Activated naive CD8-positive, alpha-beta T cell treated with anti-CD3 and anti-CD28 coated beads for 36 hours (primary cell): ENCODE results near the gene KLF6. TPM values are rescaled to one million over a fixed set of nuclear protein-coding genes. Genes with fewer than 3 reads are reported as not detected.
A peak's percentile ranks its signal among the peaks of the same experiment; 100 is the strongest.

Experiments used
- DNase-seq: peaks from one replicate; pipeline ENCODE4 v3.0.0; 2021
- H3K27ac Mint-ChIP-seq: one replicate; pipeline ENCODE4 v1.8.0; 2022; ENCODE audit warnings: mild to moderate bottlenecking, moderate library complexity, mixed read lengths
- H3K27me3 Mint-ChIP-seq: one replicate; pipeline ENCODE4 v1.8.0; 2022; ENCODE audit warnings: mild to moderate bottlenecking, mixed read lengths
- H3K36me3 Mint-ChIP-seq: one replicate; pipeline ENCODE4 v1.8.0; 2021; ENCODE audit warnings: mild to moderate bottlenecking, mixed read lengths
- H3K4me1 Mint-ChIP-seq: one replicate; pipeline ENCODE4 v1.8.0; 2021; ENCODE audit warnings: mixed read lengths
- H3K4me3 Mint-ChIP-seq: one replicate; pipeline ENCODE4 v1.8.0; 2022; ENCODE audit warnings: mild to moderate bottlenecking, moderate library complexity, mixed read lengths
- H3K9me3 Mint-ChIP-seq: one replicate; pipeline ENCODE4 v1.8.0; 2022; ENCODE audit warnings: mixed read lengths
- total RNA-seq, 2 experiments: library from RNA; stranded (reverse); gene quantifications; one replicate each; pipeline ENCODE4 v1.2.3, GENCODE V29; 2021

The KLF6 gene
- total RNA-seq, 2 experiments from 2014 or later = 117 to 125 TPM

DNA sequence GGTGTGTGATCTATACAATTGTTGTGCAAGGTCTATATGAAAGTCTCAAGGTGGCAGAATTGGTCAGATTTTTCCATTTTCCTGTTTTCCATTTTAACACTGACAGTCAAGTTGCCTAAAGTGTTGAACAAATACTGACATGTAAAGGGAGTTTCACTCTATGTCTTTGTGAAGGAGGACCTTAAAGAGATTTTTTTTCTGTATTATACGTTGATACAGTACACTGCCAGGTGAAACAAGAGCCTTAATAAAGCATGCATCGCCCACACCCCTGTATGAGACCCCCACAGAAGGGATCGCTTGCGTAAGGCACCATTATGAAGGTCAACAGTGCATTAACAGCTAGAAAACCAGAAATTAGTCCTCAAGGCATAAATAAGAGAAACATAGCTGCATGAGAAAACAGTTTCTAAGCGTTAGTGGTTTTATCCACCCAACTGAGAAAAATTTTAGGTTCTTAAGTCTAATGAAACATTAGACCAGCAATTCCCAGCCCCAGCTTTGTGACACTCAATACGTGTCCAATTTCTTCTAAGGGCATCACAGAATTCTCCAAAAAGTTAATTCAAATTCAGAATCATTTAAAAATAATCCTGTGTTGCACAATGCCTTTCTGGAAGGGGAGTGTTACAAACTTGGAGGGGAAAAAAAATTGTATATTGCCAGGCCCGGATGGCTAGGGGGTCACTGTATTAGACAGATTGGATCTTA is 6.9 kb downstream of the KLF6 start:
- no peak for DNase-seq
- Mint-ChIP-seq H3K4me1 (peaks cover 73% of the 10 kb centered on the region), H3K9me3 (no peaks in the 10 kb centered on the region)

DNA sequence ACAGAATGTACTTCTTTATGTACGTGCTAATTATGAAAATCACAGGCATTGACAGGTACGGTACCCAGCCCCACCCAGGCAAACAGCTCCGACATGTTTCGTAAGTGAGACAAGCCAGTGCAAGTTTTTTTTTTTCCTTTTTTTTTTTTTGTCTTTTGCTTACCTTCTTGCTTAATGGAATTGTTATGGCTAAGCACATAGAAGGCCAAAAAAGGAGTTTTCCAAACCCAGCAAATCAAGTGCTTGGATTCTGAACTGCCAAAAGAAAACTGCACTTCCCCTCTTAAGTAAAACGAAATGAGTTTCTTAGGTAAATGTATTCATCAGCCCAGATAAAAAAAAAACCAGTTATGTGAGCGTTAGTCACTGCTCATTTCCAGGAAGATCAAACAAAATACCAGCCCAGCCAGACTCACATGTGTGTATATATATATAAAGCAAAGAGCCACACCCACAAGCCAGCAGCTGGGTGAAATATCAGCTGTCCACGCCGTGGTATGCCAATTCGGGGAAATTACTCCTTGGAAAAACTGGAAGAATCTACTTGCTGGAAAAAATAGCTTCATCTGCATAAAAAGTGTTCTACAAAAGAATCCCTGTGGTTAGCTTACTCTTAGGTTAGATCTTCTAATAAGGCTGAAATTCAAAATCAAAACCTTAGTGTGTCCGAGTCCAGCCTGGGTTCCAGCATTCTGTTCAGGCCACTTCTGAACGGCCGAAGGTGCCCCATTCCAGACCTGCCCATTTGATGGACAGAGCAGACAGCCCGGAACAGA is 8.0 kb downstream of the KLF6 start:
- Mint-ChIP-seq H3K4me1 (peaks cover 67% of the 10 kb centered on the region), H3K27ac (peak overlapping the region; percentile 90), H3K9me3 (no peaks in the 10 kb centered on the region), H3K27me3 (no peaks in the 10 kb centered on the region), H3K4me3 (peak overlapping the region; percentile 50), H3K36me3 (peaks cover 67% of the 10 kb centered on the region)
- DNase-seq = peak; percentile 43

More for the DNA sequence above, 6.9 kb downstream of the KLF6 start:
- peak overlapping the region; percentile 95 for H3K4me3 Mint-ChIP-seq
- no peaks in the 10 kb centered on the region for H3K27me3 Mint-ChIP-seq
- peaks cover 78% of the 10 kb centered on the region for H3K36me3 Mint-ChIP-seq
- peak overlapping the region; percentile 78 for H3K27ac Mint-ChIP-seq

GRCh38 chr10:3775696-3776551 is 9.1 kb downstream of the KLF6 start:
- no peaks in the 10 kb centered on the region for H3K27me3 Mint-ChIP-seq
- peak overlapping the region; percentile 73 for H3K27ac Mint-ChIP-seq
- H3K9me3 Mint-ChIP-seq = no peaks in the 10 kb centered on the region
- H3K4me1 Mint-ChIP-seq = peaks cover 57% of the 10 kb centered on the region
- peak overlapping the region; percentile 2 for H3K4me3 Mint-ChIP-seq
- H3K36me3 Mint-ChIP-seq = peaks cover 56% of the 10 kb centered on the region
- DNase-seq = no peak

DNA sequence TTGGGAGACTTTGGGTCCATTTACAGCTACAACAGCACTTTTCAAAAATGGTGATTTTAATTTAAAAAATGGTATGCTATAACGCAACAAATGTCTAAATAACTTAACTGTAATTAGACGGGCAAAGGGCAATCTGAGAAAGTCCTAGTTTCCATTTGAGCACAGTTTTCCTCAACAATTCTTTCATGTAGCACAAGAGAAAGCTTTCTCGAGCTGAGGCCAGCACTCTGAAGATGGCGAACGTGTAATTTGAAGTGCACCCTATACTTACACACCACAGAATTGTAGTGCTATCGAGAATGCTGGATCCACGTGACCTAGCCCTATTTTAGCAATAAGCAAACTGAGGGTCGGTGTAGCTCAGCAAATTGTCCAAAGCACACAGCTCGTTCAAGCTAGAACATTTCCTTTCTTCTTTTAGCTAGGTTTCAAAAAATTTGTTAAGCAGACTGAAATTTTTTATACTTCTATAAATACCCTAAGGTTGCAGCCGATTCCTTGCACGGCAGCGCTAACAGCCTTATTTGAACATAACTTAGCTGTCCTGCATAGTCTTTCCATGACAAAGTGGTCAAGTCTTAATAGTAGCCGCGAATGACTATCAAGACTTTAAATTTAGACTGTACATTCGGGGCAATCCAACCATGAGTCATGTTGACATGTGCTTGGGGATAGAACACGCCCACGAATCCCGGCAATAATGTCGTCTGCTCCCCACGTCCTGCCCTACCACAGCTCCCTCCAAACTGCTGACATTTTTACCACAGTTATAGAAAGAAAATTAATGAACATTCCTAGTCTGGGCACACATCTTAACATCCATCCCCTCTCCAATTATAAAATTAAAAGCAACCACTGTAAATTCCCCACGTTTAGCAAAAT is 10.0 kb downstream of the KLF6 start:
- no peak for DNase-seq
- peak overlapping the region; percentile 73 for H3K27ac Mint-ChIP-seq
- H3K9me3 Mint-ChIP-seq = no peaks in the 10 kb centered on the region
- no peaks in the 10 kb centered on the region for H3K27me3 Mint-ChIP-seq
- peak overlapping the region; percentile 2 for H3K4me3 Mint-ChIP-seq
- peaks cover 50% of the 10 kb centered on the region for H3K4me1 Mint-ChIP-seq
- peaks cover 47% of the 10 kb centered on the region for H3K36me3 Mint-ChIP-seq

DNA sequence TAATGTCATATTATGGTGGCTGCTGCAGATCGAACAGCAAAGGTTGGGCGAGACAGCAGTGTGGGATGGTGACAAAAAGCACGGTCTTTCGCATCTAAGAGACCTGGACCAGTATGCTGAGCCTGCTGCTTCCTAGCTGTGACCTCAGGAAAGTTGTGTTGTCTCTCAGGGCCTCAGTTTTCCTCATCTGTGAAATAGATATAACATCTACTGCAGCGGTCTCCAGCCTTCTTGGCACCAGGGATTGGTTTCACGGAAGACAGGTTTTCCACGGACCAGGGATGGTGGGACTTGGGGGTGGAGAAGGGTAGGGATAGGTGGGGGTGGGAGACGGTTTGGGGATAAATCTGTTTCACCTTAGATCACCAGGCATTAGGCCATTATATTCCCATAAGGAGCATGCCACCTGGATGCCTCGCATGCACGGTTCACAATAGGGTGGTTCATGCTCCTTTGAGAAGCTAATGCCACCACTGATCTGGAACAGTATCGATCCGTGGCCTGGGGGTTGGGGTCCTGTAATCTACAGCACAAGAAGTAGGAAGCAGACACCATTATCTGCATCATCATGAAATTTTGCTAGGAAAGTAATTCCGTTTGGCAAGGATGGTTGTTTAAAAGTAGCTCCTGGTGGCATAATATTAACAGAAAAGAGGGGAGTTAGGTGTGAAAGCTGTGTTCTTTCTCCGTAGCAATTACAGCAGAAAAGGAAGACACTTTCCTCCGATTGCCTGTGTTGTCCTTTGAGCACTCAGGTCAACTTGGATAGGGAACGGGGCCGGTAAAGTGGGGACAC is 10.8 kb downstream of the KLF6 start:
- H3K36me3 Mint-ChIP-seq = peaks cover 39% of the 10 kb centered on the region
- H3K4me1 Mint-ChIP-seq = peaks cover 42% of the 10 kb centered on the region
- H3K27me3 Mint-ChIP-seq = no peaks in the 10 kb centered on the region
- no peak for DNase-seq
- no peak overlapping the region for H3K4me3 Mint-ChIP-seq
- H3K27ac Mint-ChIP-seq = peak overlapping the region; percentile 46
- no peaks in the 10 kb centered on the region for H3K9me3 Mint-ChIP-seq

DNA sequence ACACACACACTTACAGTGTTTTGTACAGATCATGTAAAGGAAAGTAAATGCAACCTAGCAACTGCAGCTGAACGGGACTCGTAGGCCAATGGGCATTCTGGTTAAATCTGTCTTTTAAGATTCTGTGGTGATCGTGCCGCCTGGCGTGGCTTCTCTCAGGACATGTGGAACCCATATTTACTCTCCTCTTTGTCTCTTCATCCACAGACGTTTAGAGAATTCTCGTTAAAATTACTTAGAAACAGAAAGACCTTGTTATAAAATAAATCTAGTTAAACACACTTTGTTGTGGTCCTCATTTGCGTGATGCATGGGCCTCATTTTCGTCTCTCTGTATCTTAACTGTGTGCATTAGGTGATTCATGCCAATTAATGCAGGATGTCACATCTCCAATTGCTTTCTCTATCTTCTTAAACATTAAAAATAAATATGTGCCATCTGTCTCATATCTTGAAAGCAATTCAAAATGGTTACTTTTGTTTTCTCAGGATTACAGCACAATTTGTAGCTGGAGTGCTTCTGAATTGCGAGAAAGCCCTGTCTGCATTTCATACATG is 11.5 kb downstream of the KLF6 start:
- Mint-ChIP-seq H3K9me3 (no peaks in the 10 kb centered on the region), H3K27me3 (no peaks in the 10 kb centered on the region), H3K4me3 (no peak overlapping the region), H3K36me3 (peaks cover 32% of the 10 kb centered on the region), H3K4me1 (peaks cover 36% of the 10 kb centered on the region), H3K27ac (no peak overlapping the region)
- DNase-seq = no peak

GRCh38 chr10:3772361-3773171 is 12.4 kb downstream of the KLF6 start:
- Mint-ChIP-seq H3K27ac (no peak overlapping the region), H3K4me1 (peaks cover 26% of the 10 kb centered on the region), H3K36me3 (peaks cover 24% of the 10 kb centered on the region), H3K9me3 (no peaks in the 10 kb centered on the region), H3K27me3 (no peaks in the 10 kb centered on the region), H3K4me3 (no peak overlapping the region)
- no peak for DNase-seq

DNA sequence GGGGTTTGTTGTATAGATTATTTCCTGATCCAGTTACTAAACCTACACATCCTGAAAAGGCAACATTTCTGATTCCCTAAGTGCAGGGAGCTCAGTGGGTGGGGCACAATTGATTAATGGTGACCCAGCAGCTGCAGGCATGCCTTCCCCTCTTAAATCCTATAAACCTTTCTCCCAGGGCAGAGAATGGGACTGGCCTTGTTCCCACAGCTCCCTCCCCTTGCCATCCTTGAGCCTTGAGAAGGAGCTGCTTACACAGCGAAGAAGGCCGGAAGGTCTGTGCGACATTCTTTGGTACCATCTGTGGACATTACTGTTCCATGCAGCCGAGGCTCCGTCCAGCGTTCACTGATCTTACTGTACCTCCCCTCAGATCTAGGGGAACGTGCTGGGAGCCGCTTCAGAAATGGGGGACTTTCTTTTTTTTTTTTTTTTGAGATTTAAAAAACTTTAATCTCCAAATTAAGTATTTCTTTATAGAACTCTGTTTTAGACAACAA is 14.3 kb downstream of the KLF6 start:
- Mint-ChIP-seq H3K4me1 (peaks cover 14% of the 10 kb centered on the region), H3K36me3 (peaks cover 9% of the 10 kb centered on the region), H3K9me3 (no peaks in the 10 kb centered on the region), H3K4me3 (no peak overlapping the region), H3K27me3 (no peaks in the 10 kb centered on the region), H3K27ac (no peak overlapping the region)
- DNase-seq = no peak

GRCh38 chr10:3769556-3769955 is 15.5 kb downstream of the KLF6 start:
- Mint-ChIP-seq H3K27ac (no peak overlapping the region), H3K27me3 (no peaks in the 10 kb centered on the region), H3K4me1 (peaks cover 20% of the 10 kb centered on the region), H3K36me3 (peaks cover 3% of the 10 kb centered on the region), H3K4me3 (no peak overlapping the region), H3K9me3 (no peaks in the 10 kb centered on the region)
- no peak for DNase-seq

DNA sequence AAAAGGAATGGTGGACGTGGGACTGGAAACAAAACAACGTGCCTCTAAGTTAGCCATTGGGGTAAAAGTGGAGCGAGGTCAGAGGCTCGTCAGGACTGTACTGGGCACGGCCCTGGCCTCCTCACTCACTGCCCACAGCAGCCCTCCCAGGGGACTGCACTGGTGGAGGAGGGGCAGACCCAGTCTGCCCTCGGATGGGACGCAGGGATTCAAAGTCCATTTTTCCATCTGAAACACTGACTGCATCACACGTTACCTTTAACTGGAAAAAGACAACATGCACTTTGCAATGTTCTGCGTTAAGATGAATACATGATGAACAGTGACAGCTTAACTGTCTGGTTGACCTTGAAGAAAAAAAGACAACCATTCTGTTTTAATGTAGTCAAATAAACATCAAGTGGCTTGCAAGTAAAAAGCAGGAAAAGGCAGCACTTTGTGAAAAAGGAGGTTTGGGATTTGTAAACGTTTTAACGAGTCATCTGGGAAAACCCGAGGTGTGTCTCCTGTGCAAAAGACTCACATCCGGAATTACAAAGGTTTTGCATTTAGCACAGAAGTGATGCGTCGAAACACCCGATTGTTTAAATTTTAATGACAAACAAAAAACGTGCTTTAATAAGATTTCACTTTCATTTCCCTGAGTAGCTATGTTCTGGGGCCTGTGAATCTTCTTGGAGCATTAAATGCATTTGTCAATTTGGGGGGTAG is 18.8 kb downstream of the KLF6 start:
- H3K4me3 Mint-ChIP-seq = no peak overlapping the region
- no peaks in the 10 kb centered on the region for H3K36me3 Mint-ChIP-seq
- H3K27me3 Mint-ChIP-seq = peaks cover 4% of the 10 kb centered on the region
- no peak overlapping the region for H3K27ac Mint-ChIP-seq
- no peaks in the 10 kb centered on the region for H3K9me3 Mint-ChIP-seq
- peaks cover 41% of the 10 kb centered on the region for H3K4me1 Mint-ChIP-seq
- no peak for DNase-seq

- Mint-ChIP-seq H3K9me3 (peaks cover 4% of the 10 kb centered on the region), H3K4me1 (peaks cover 47% of the 10 kb centered on the region), H3K36me3 (peaks cover 4% of the 10 kb centered on the region), H3K27ac (no peak overlapping the region), H3K27me3 (peaks cover 4% of the 10 kb centered on the region), H3K4me3 (peak overlapping the region; percentile 16)
- DNase-seq = no peak
These were observed 19.9 kb downstream of the KLF6 start for GRCh38 chr10:3765146-3765545.

GRCh38 chr10:3764626-3765112 is 20.3 kb downstream of the KLF6 start:
- no peak for DNase-seq
- Mint-ChIP-seq H3K27me3 (peaks cover 4% of the 10 kb centered on the region), H3K27ac (no peak overlapping the region), H3K9me3 (peaks cover 4% of the 10 kb centered on the region), H3K4me1 (peaks cover 52% of the 10 kb centered on the region), H3K36me3 (peaks cover 4% of the 10 kb centered on the region), H3K4me3 (peak overlapping the region; percentile 16)
